GM19099 (cell line): ENCODE results near the gene TPPP2.

Source experiments
- POLR2A ChIP-seq: IDR thresholded peaks from 3 replicates; pipeline ENCODE4 v1.6.1; 2011; ENCODE audit warnings: low read depth; ENCODE audit not compliant: insufficient read length; ENCODE audit errors: extremely low read depth

The TPPP2 gene

GRCh38 chr14:21060614-21061346, 30.8 kb downstream of the TPPP2 start:
- no peak for TF ChIP-seq POLR2A

GRCh38 chr14:21061347-21061668, 31.3 kb downstream of the TPPP2 start:
- TF ChIP-seq POLR2A: no peak

GRCh38 chr14:21063479-21063878, 33.5 kb downstream of the TPPP2 start:
- TF ChIP-seq POLR2A: no peak

- TF ChIP-seq POLR2A: no peak
Measured at GRCh38 chr14:21066882-21067502, 37.0 kb downstream of the TPPP2 start.

- TF ChIP-seq POLR2A: no peak
Measured at GRCh38 chr14:21068521-21069387, 38.7 kb downstream of the TPPP2 start.

- TF ChIP-seq POLR2A: no peak
Measured at GRCh38 chr14:21069388-21070082, 39.5 kb downstream of the TPPP2 start.

GRCh38 chr14:21070083-21070609, 40.1 kb downstream of the TPPP2 start, which contains the start of gene ARHGEF40:
Gene ARHGEF40 (plus strand): TSS chr14:21070304. CDS start chr14:21070397, 93 bp downstream.
- TF ChIP-seq POLR2A: no peak

- TF ChIP-seq POLR2A: no peak
Measured at GRCh38 chr14:21070610-21071224, 40.7 kb downstream of the TPPP2 start.

GRCh38 chr14:21071225-21072030, 41.4 kb downstream of the TPPP2 start:
- no peak for TF ChIP-seq POLR2A

- TF ChIP-seq POLR2A: no peak
Measured at GRCh38 chr14:21072031-21072473, 42.0 kb downstream of the TPPP2 start.

- TF ChIP-seq POLR2A: no peak
Measured at GRCh38 chr14:21072781-21073339, 42.8 kb downstream of the TPPP2 start.

- no peak for TF ChIP-seq POLR2A
Measured at GRCh38 chr14:21073921-21074320, 43.9 kb downstream of the TPPP2 start.
